DOHH2 (cell line): Measurements from ENCODE around the gene FOXD2.
A peak's percentile ranks its signal among the peaks of the same experiment; 100 is the strongest.

ENCODE experiments used
- H3F3A ChIP-seq: fragments of 200-600 bp; sonication (generic), shearing (Covaris generic); 2 replicates; pipeline ENCODE4 v1.6.0; 2016; ENCODE audit warnings: antibody characterized with exemption, mild to moderate bottlenecking; ENCODE audit not compliant: control insufficient read depth, insufficient read depth
- H3K27ac ChIP-seq: fragments of 200-600 bp; sonication (generic); 2 replicates; pipeline ENCODE4 v1.5.1; 2014; ENCODE audit warnings: low read depth, mild to moderate bottlenecking, low read length, moderate library complexity
- H3K27me3 ChIP-seq: fragments of 200-600 bp; sonication (generic); 2 replicates; pipeline ENCODE4 v1.6.1; 2014; ENCODE audit warnings: mild to moderate bottlenecking, low read length, mixed read lengths; ENCODE audit not compliant: control insufficient read depth
- H3K36me3 ChIP-seq: fragments of 200-600 bp; sonication (generic); 2 replicates; pipeline ENCODE4 v1.6.1; 2014; ENCODE audit warnings: mild to moderate bottlenecking, low read length, moderate library complexity, mixed read lengths; ENCODE audit not compliant: control insufficient read depth
- H3K4me1 ChIP-seq: fragments of 200-600 bp; sonication (generic); 2 replicates; pipeline ENCODE4 v1.6.1; 2014; ENCODE audit warnings: mild to moderate bottlenecking, low read length, mixed read lengths; ENCODE audit not compliant: control insufficient read depth
- H3K4me2 ChIP-seq: fragments of 200-600 bp; sonication (generic); 2 replicates; pipeline ENCODE4 v1.6.0; 2014; ENCODE audit warnings: mild to moderate bottlenecking, low read length, moderate library complexity
- H3K4me3 ChIP-seq: fragments of 200-600 bp; sonication (generic); 2 replicates; pipeline ENCODE4 v1.5.1; 2014; ENCODE audit warnings: mild to moderate bottlenecking, low read length, mixed read lengths
- H3K79me2 ChIP-seq: fragments of 200-600 bp; sonication (generic); 2 replicates; pipeline ENCODE4 v1.6.1; 2014; ENCODE audit warnings: mild to moderate bottlenecking, low read length, mixed read lengths; ENCODE audit not compliant: control insufficient read depth
- H3K9me2 ChIP-seq: fragments of 200-600 bp; sonication (generic); replicated peaks from 2 replicates; pipeline ENCODE4 v1.6.1; 2014; ENCODE audit warnings: mild to moderate bottlenecking, low read length, mixed read lengths; ENCODE audit not compliant: control insufficient read depth
- H3K9me3 ChIP-seq: fragments of 200-600 bp; sonication (generic); 2 replicates; pipeline ENCODE4 v1.6.1; 2014; ENCODE audit warnings: antibody characterized with exemption, low read length, mixed read lengths; ENCODE audit not compliant: control insufficient read depth, insufficient read depth
- H4K20me1 ChIP-seq: fragments of 200-600 bp; sonication (generic); 2 replicates; pipeline ENCODE4 v1.6.0; 2014; ENCODE audit warnings: low read depth, mild to moderate bottlenecking, antibody characterized with exemption, low read length, moderate library complexity; ENCODE audit not compliant: control insufficient read depth, insufficient read depth
- EZH2phosphoT487 ChIP-seq: fragments of 200-600 bp; sonication (generic); IDR thresholded peaks from 2 replicates; pipeline ENCODE4 v1.6.1; 2017; ENCODE audit warnings: borderline replicate concordance, mild to moderate bottlenecking, antibody characterized with exemption, low read length, moderate library complexity, mixed read lengths
- TF ChIP-seq, protein P1 (sequence below): fragments of 200-600 bp; sonication (generic); IDR thresholded peaks from one replicate; pipeline ENCODE4 v1.5.1; 2014; ENCODE audit warnings: antibody characterized with exemption, mild to moderate bottlenecking, low read depth, low read length; ENCODE audit not compliant: poor library complexity, severe bottlenecking

Gene FOXD2

DNA sequence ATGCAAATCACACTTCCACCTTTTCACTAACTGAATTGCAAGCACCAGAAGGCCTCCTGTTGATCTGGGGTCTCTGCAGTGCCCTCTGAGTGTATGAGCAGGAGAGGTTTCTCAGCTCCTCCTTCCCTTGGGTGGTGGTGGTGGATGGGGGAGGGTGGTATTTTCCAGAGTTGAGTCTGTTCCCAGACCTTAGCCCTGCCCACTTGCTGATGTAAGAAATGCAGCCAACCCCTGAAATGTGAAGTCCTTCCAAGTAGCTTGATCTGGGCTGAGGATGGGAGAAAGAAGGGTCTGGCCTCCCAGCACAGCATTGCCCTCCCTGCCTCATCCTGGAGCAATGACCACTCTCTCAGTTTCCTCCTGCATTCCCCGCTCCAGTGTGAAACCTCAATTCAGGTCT is 6.3 kb upstream of the FOXD2 start:
- Histone ChIP-seq H3K9me3 (no peaks in the 10 kb centered on the region), H3F3A (no peaks in the 10 kb centered on the region), H3K79me2 (peaks cover 66% of the 10 kb centered on the region), H3K4me3 (peak overlapping the region; percentile 52), H3K9me2 (no peaks in the 10 kb centered on the region), H3K27ac (no peak overlapping the region), H3K36me3 (peaks cover 41% of the 10 kb centered on the region), H3K4me2 (peak overlapping the region; percentile 59), H3K27me3 (no peaks in the 10 kb centered on the region), H3K4me1 (peaks cover 44% of the 10 kb centered on the region), H4K20me1 (peaks cover 18% of the 10 kb centered on the region; the same call in 1 of the 2 replicates)
- TF ChIP-seq, protein P1, sequence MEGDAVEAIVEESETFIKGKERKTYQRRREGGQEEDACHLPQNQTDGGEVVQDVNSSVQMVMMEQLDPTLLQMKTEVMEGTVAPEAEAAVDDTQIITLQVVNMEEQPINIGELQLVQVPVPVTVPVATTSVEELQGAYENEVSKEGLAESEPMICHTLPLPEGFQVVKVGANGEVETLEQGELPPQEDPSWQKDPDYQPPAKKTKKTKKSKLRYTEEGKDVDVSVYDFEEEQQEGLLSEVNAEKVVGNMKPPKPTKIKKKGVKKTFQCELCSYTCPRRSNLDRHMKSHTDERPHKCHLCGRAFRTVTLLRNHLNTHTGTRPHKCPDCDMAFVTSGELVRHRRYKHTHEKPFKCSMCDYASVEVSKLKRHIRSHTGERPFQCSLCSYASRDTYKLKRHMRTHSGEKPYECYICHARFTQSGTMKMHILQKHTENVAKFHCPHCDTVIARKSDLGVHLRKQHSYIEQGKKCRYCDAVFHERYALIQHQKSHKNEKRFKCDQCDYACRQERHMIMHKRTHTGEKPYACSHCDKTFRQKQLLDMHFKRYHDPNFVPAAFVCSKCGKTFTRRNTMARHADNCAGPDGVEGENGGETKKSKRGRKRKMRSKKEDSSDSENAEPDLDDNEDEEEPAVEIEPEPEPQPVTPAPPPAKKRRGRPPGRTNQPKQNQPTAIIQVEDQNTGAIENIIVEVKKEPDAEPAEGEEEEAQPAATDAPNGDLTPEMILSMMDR: no peak
- TF ChIP-seq EZH2phosphoT487: no peak

DNA sequence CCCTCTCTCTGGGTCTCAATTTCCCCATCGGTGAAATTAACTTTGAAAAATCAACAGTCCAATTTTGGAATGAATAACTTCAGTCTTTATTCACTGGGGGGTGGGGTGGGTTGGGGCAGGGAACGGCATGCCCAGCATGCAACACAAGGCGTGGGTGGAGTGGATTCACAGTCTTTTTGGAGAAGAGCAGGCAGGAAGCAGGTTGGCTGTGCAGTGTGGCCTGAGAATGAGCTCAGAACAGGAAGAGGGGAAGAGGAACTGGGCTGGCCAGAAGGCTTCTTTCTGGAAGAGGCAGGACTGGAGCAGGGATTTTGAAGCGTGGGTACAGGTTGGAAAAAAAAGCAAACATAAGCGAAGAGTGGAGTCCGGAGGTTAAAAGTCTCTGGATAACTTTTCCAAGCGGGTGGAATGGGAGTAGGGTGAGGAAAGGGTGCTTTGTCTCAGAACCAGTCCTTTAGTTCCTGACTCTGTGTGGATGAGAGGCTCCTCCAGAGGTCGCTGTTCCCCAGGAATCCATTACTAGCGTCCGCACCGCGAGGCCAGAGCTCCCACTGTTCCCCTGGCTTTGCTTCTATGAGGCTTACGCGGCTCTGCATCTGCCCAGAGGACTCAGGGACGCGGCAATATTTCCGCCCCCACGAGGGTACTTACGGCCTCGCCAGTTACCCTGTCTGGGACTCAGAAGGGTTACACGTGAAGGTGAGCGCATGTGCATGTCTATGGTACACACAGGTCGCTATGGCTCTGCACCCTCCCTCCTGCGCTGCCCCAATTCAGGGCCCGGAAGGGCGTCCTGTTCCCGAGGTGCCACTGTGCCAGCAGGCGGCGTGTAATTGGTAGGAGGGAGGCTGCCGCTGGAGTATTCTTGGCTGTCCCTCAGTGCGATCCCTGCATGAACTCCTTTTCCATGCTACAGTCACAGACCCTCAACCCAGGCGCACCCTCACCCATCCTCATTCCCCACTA is 5.5 kb upstream of the FOXD2 start:
- TF ChIP-seq, protein P1: peak; percentile 82
- TF ChIP-seq EZH2phosphoT487: no peak
- H3K4me1 ChIP-seq: peaks cover 44% of the 10 kb centered on the region
- H3K4me2 ChIP-seq: peak overlapping the region; percentile 59
- peaks cover 49% of the 10 kb centered on the region for H3K36me3 ChIP-seq
- H3K9me2 ChIP-seq: no peaks in the 10 kb centered on the region
- no peaks in the 10 kb centered on the region for H3K9me3 ChIP-seq
- peak overlapping the region; percentile 19; the same call in 1 of the 2 replicates for H3K27ac ChIP-seq
- peaks cover 74% of the 10 kb centered on the region for H3K79me2 ChIP-seq
- no peaks in the 10 kb centered on the region for H3F3A ChIP-seq
- H3K27me3 ChIP-seq: no peaks in the 10 kb centered on the region
- H4K20me1 ChIP-seq: peaks cover 18% of the 10 kb centered on the region; the same call in 1 of the 2 replicates
- H3K4me3 ChIP-seq: peak overlapping the region; percentile 52

DNA sequence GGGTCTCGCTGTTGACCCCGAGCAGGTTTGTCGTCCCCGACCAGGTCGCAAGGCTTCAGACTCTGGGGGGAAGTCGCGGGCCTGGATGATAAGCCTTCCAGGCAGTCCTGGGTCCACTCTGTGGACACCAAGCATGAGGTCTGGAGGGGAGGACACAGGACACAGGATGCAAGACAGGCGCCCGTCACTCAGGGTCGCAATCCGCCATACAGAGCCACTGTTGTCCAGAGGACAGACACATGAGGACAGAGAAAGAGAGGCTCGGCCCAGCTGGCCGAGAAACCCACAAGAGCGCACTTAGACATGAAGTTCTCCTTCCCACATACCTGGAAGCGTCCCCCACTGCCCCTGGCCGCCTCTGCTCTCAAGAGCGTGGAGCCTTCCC is 4.8 kb upstream of the FOXD2 start:
- Histone ChIP-seq H3K79me2 (peaks cover 74% of the 10 kb centered on the region), H3K4me1 (peaks cover 44% of the 10 kb centered on the region), H3K4me2 (peak overlapping the region; percentile 59), H3K4me3 (peak overlapping the region; percentile 52), H3K27ac (no peak overlapping the region), H3F3A (no peaks in the 10 kb centered on the region), H3K27me3 (no peaks in the 10 kb centered on the region), H4K20me1 (peaks cover 18% of the 10 kb centered on the region; the same call in 1 of the 2 replicates), H3K9me3 (no peaks in the 10 kb centered on the region), H3K9me2 (no peaks in the 10 kb centered on the region), H3K36me3 (peaks cover 49% of the 10 kb centered on the region)
- TF ChIP-seq EZH2phosphoT487: no peak
- TF ChIP-seq, protein P1: no peak
